OCI-LY3 (cell line): Measurements from ENCODE around the gene OR2T35.

Source experiments
- CTCF ChIP-seq: fragments of 200-600, 300-600 bp; sonication (generic); IDR thresholded peaks from 2 replicates; pipeline ENCODE4 v1.5.1; 2014; ENCODE audit warnings: antibody characterized with exemption, low read length, low read depth
- EZH2phosphoT487 ChIP-seq: fragments of 200-600 bp; shearing (Covaris generic); IDR thresholded peaks from 2 replicates; pipeline ENCODE4 v1.6.1; 2018; ENCODE audit warnings: antibody characterized with exemption, mixed run types, low read depth

- TF ChIP-seq CTCF (no peak), EZH2phosphoT487 (no peak)
Observed at GRCh38 chr1:248590055-248590454, 55.0 kb downstream of the OR2T35 start.
